Breast epithelium (tissue), 4 donors: ENCODE results near the gene CHST15. TPM values are rescaled to one million over a fixed set of nuclear protein-coding genes. Genes with fewer than 3 reads are reported as not detected.
A peak's percentile ranks its signal among the peaks of the same experiment; 100 is the strongest.

Source experiments
- DNase-seq, 2 donors: peaks; one replicate each; pipeline ENCODE4 v3.0.0-alpha.2; 2019; ENCODE audit warnings: low spot score in 2 of 2
- H3K27ac ChIP-seq, 2 donors: fragments of 200-600 bp; sonication (generic) in 1 of 2; one replicate each; pipeline ENCODE4 v1.5.1; 2016 to 2019; ENCODE audit warnings: mild to moderate bottlenecking in 1 of 2
- H3K27me3 ChIP-seq, 2 donors: fragments of 200-600 bp; sonication (generic) in 1 of 2; one replicate each; pipeline versions ENCODE4 v1.5.1 to v1.6.0; 2017 to 2019; ENCODE audit warnings: control low read depth in 1 of 2, mild to moderate bottlenecking in 1 of 2
- H3K36me3 ChIP-seq: fragments of 200-600 bp; one replicate; pipeline ENCODE4 v1.5.1; 2019
- H3K4me1 ChIP-seq, 2 donors: fragments of 200-600 bp; sonication (generic); one replicate each; pipeline ENCODE4 v1.5.1; 2016 to 2019; ENCODE audit warnings: control low read depth in 1 of 2
- H3K4me3 ChIP-seq, 3 donors: fragments of 200-600 bp; sonication (generic); 1 replicate in 2 of 3; 2 replicates in 1 of 3; pipeline ENCODE4 v1.5.1; 2016 to 2019; ENCODE audit warnings: mild to moderate bottlenecking in 3 of 3, moderate library complexity in 2 of 3
- H3K9me3 ChIP-seq, 2 donors: fragments of 200-600 bp; sonication (generic) in 1 of 2; one replicate each; pipeline ENCODE4 v1.5.1; 2016 to 2019; ENCODE audit warnings: control low read depth in 1 of 2
- POLR2A ChIP-seq: fragments of 450-650 bp; IDR thresholded peaks from one replicate; pipeline ENCODE4 v1.6.1; 2016; ENCODE audit warnings: antibody characterized with exemption, mild to moderate bottlenecking, moderate library complexity
- POLR2AphosphoS5 ChIP-seq, 3 donors: sonication (generic); formaldehyde crosslinking; IDR thresholded peaks; one replicate each; pipeline ENCODE4 v1.6.1; 2017; ENCODE audit warnings: antibody characterized with exemption in 3 of 3
- intact Hi-C: fragments of 100-400 bp; cut with DNase I; formaldehyde crosslinking; loops from one replicate; pipeline ENCODE4 v1.15.1; 2023; ENCODE audit warnings: low total_unique reads
- total RNA-seq, 3 donors: library from RNA; depleted of rRNA; stranded (reverse); fragments of >200 nt; gene quantifications; one replicate each; pipeline ENCODE4 v1.1.0, GENCODE V29; 2016
- TF ChIP-seq, protein P1 (sequence below), 3 donors: fragments of 450-650 bp; IDR thresholded peaks; one replicate each; pipeline ENCODE4 v1.5.1; 2016 to 2017; ENCODE audit warnings: antibody characterized with exemption in 3 of 3, mild to moderate bottlenecking in 3 of 3, moderate library complexity in 3 of 3

The CHST15 gene
- total RNA-seq, 3 donors from 2014 or later: 19.0 to 57.8 (median 56.4) TPM

DNA sequence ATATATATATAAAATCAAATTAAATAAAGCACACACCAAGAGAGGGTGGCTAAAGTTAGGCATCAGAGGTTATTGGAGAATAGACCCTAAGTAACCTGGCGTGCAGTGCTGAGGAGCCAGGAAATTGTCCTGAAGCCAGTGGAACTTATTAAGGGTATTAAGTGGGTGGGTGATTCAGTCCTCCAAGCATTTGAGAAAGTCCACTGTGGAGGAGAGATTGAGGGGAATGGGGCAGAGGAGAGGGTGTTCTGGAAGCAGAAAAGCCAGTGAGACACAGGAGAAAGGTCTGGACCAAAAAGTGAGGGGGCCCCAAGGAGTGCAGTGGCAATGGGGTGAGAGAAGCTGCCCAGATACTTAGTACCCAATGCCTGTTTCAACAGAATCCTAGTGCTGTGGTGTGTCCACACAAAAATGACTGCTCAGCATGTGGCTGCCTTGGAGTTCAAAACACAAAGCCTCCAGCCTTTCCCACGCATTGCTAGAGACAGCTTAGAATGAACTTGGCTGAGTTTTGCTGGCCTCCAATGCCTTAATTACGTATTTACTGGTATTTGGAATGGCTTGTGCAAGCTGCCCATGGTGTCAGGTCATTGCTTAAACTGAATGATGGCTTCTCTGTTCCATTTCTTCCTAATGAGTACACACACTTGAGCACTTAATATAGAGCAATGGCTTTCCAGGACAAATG, 44.9 kb upstream of the CHST15 start:
- Histone ChIP-seq H3K36me3 (no peaks in the 10 kb centered on the region), H3K4me3 (no peak overlapping the region), H3K27me3 (no peaks in the 10 kb centered on the region), H3K27ac (peak overlapping the region; percentile 58 to 85), H3K4me1 (peaks cover 0 to 8% of the 10 kb centered on the region in 2 donors), H3K9me3 (peaks cover 0 to 3% of the 10 kb centered on the region in 2 donors)
- TF ChIP-seq, protein P1, sequence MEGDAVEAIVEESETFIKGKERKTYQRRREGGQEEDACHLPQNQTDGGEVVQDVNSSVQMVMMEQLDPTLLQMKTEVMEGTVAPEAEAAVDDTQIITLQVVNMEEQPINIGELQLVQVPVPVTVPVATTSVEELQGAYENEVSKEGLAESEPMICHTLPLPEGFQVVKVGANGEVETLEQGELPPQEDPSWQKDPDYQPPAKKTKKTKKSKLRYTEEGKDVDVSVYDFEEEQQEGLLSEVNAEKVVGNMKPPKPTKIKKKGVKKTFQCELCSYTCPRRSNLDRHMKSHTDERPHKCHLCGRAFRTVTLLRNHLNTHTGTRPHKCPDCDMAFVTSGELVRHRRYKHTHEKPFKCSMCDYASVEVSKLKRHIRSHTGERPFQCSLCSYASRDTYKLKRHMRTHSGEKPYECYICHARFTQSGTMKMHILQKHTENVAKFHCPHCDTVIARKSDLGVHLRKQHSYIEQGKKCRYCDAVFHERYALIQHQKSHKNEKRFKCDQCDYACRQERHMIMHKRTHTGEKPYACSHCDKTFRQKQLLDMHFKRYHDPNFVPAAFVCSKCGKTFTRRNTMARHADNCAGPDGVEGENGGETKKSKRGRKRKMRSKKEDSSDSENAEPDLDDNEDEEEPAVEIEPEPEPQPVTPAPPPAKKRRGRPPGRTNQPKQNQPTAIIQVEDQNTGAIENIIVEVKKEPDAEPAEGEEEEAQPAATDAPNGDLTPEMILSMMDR (IDR thresholded peaks at IDR 0.05): no peak
- peak in 1 of 3 donors; percentile 28 for TF ChIP-seq POLR2AphosphoS5 (IDR thresholded peaks at IDR 0.05)
- DNase-seq: peak in 1 of 2 donors; percentile 57
- intact Hi-C loops: no loop called here

DNA sequence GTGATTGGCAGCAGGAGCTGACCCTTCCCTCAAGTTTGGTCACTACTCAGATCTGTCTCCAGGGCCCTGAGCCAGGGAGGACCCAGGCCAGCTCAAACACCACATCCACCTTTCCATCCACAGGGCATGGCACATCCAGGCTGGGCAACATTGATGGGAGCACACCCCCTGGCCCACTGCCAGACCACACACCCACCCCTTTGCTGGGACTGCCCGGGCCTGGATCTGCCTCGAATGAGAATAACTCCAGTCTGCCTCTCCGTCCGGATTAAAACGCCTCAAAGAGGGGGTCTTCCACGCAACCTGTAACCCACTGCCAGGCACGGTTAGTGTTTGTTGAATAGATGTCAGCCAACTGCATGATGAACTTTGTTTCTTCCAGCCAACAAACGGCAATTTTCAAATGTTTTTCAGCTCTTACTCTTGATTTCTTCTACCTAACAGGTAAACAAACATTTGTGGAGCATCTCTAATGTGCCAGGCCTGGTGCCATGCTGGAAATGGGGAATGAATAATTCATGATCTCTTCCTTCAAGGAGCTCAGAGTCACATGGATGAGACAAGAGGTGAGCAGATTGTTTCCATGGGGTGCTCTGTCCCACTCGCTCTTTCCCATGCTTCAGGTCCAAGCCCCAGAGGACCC, 41.0 kb upstream of the CHST15 start:
- no peak overlapping the region for H3K27ac ChIP-seq
- intact Hi-C loops: no loop called here
- peaks cover 0 to 8% of the 10 kb centered on the region in 2 donors for H3K4me1 ChIP-seq
- no peaks in the 10 kb centered on the region for H3K36me3 ChIP-seq
- H3K9me3 ChIP-seq: no peaks in the 10 kb centered on the region
- no peak for TF ChIP-seq POLR2AphosphoS5 (IDR thresholded peaks at IDR 0.05)
- no peak for TF ChIP-seq POLR2A
- TF ChIP-seq, protein P1 (IDR thresholded peaks at IDR 0.05): no peak
- no peak overlapping the region for H3K4me3 ChIP-seq
- H3K27me3 ChIP-seq: no peaks in the 10 kb centered on the region
- no peak for DNase-seq

- intact Hi-C loops: no loop called here
- Histone ChIP-seq H3K27ac (no peak overlapping the region), H3K4me3 (no peak overlapping the region), H3K4me1 (no peaks in the 10 kb centered on the region), H3K9me3 (no peaks in the 10 kb centered on the region), H3K27me3 (no peaks in the 10 kb centered on the region), H3K36me3 (no peaks in the 10 kb centered on the region)
- TF ChIP-seq POLR2A (no peak), POLR2AphosphoS5 (IDR thresholded peaks at IDR 0.05) (no peak)
- TF ChIP-seq, protein P1 (IDR thresholded peaks at IDR 0.05): no peak
- DNase-seq: no peak
Measured at GRCh38 chr10:124132876-124133275, 39.5 kb upstream of the CHST15 start.

- Histone ChIP-seq H3K27me3 (no peaks in the 10 kb centered on the region), H3K4me3 (no peak overlapping the region), H3K27ac (no peak overlapping the region), H3K4me1 (no peaks in the 10 kb centered on the region), H3K9me3 (no peaks in the 10 kb centered on the region), H3K36me3 (no peaks in the 10 kb centered on the region)
- DNase-seq: no peak
- TF ChIP-seq, protein P1 (IDR thresholded peaks at IDR 0.05): no peak
- no peak for TF ChIP-seq POLR2A
- no peak for TF ChIP-seq POLR2AphosphoS5 (IDR thresholded peaks at IDR 0.05)
- intact Hi-C loops: no loop called here
Measured at GRCh38 chr10:124132306-124132705, 38.9 kb upstream of the CHST15 start.

DNA sequence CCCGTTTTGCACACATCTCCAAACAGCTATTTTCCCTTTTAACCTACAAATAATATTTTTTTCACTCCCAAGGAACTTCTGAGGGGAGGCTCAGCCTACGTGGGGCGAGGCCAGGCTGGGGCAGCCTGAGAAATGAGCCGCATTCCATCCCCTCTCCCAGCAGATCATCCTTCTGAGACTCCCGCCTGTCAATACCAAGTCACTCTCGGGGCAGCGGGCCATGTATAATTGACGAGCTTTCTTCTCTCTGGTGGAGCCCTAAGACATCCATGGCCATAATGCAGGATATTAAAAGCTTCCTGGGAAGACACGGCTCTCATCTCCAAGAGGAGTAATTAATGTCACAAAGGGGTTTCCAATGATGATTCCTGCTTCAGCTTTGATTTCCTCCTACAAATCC, 37.8 kb upstream of the CHST15 start:
- Histone ChIP-seq H3K4me1 (no peaks in the 10 kb centered on the region), H3K27me3 (no peaks in the 10 kb centered on the region), H3K27ac (no peak overlapping the region), H3K9me3 (no peaks in the 10 kb centered on the region), H3K4me3 (no peak overlapping the region), H3K36me3 (no peaks in the 10 kb centered on the region)
- intact Hi-C loops: no loop called here
- DNase-seq: no peak
- TF ChIP-seq, protein P1 (IDR thresholded peaks at IDR 0.05): no peak
- TF ChIP-seq POLR2AphosphoS5 (IDR thresholded peaks at IDR 0.05) (no peak), POLR2A (no peak)
